Naive B cell (primary cell): Measurements from ENCODE around the gene MBP. TPM values are rescaled to one million over a fixed set of nuclear protein-coding genes. Genes with fewer than 3 reads are reported as not detected.
A peak's percentile ranks its signal among the peaks of the same experiment; 100 is the strongest.
"Not testable (repeated sequence)": the region's sequence is repeated elsewhere in the genome, so short reads cannot be mapped to it uniquely, and the experiment has no call there.

Experiments used
- ATAC-seq, 2 donors: fragments of 150-1000 bp; cut with Tn5 transposase; 2 replicates each; pipeline ENCODE4 v1.10.0; 2021; ENCODE audit warnings: low read depth in 2 of 2, mild to moderate bottlenecking in 2 of 2, moderate library complexity in 2 of 2
- DNase-seq: peaks from one replicate; pipeline ENCODE4 v3.0.0; 2022
- H3K27ac Mint-ChIP-seq, 6 donors: one replicate each; pipeline ENCODE4 v1.8.0; 2020 to 2022; ENCODE audit warnings: mild to moderate bottlenecking in 6 of 6, mixed read lengths in 6 of 6, moderate library complexity in 5 of 6, inconsistent platforms in 2 of 6
- H3K27me3 Mint-ChIP-seq, 3 donors: one replicate each; pipeline ENCODE4 v1.8.0; 2021 to 2022; ENCODE audit warnings: mixed read lengths in 3 of 3, mild to moderate bottlenecking in 1 of 3
- H3K36me3 Mint-ChIP-seq, 2 donors: one replicate each; pipeline ENCODE4 v1.8.0; 2020 to 2022; ENCODE audit warnings: mixed read lengths in 2 of 2, inconsistent platforms in 1 of 2, mild to moderate bottlenecking in 1 of 2
- H3K4me1 Mint-ChIP-seq, 3 donors: one replicate each; pipeline ENCODE4 v1.8.0; 2020 to 2022; ENCODE audit warnings: mixed read lengths in 3 of 3, inconsistent platforms in 1 of 3, mild to moderate bottlenecking in 1 of 3, moderate library complexity in 1 of 3
- H3K4me3 Mint-ChIP-seq, 8 donors: one replicate each; pipeline ENCODE4 v1.8.0; 2020 to 2022; ENCODE audit warnings: mild to moderate bottlenecking in 8 of 8, mixed read lengths in 8 of 8, moderate library complexity in 8 of 8, inconsistent platforms in 2 of 8
- H3K9me3 Mint-ChIP-seq, 7 donors: one replicate each; pipeline ENCODE4 v1.8.0; 2020 to 2022; ENCODE audit warnings: mixed read lengths in 7 of 7, mild to moderate bottlenecking in 5 of 7, inconsistent platforms in 2 of 7, moderate library complexity in 1 of 7
- polyA plus RNA-seq, 6 donors: library from polyadenylated mRNA; unstranded; fragments of 300-500 nt; fragmentation: Illumina TruSeq; gene quantifications; one replicate each; pipeline ENCODE4 v1.2.3, GENCODE V29; 2021; ENCODE audit warnings: low read depth in 6 of 6

Gene MBP
- polyA plus RNA-seq, 6 donors from 2014 or later = 35.4 to 69.2 (median 66.6) TPM

DNA sequence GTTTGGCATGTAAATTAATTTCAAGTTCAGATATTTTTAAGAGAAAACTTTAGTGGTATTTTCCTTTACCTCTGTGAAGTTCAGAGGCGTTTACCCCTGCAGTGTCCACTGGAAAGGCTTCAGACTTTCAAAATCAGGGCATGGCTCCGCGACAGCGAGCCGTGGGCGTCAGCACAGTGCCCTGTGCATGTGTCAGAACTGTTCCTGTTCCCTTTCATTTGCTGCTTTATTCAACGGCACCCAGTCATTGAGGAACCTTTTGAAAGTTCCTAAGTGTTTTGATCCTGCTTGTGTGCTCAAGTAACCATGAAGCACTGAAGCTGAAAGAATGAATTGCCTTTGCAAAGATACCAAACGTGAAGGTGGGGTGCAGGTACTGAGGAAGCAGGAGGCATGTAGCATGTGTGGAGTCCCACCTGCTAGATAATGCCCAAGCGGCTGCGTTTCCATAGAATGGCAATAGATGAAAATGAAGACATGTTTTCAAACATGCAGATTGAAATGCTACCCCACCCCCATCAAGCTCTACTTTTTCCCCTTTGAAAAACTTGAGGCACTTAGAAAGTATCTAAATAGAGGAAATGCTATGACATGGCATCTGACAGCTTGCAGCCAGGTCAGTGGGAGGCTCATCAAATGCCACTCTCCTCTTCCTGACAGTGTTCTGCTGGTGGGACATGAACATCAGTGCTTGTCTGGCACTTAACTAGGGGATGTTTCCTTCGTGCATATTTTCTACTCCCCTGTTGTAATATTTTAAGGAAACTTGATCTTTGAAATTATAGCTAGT, 161.6 kb downstream of the MBP start:
- Mint-ChIP-seq H3K4me3 (peak overlapping the region in 1 of 8 donors; percentile 7), H3K27me3 (no peaks in the 10 kb centered on the region), H3K4me1 (peaks cover 9 to 13% (median 10%) of the 10 kb centered on the region in 3 donors), H3K9me3 (no peaks in the 10 kb centered on the region), H3K36me3 (no peaks in the 10 kb centered on the region), H3K27ac (peak overlapping the region in 3 of 6 donors; percentile 33 to 65 (median 53))
- peak; percentile 21 to 37 for ATAC-seq
- DNase-seq = no peak

DNA sequence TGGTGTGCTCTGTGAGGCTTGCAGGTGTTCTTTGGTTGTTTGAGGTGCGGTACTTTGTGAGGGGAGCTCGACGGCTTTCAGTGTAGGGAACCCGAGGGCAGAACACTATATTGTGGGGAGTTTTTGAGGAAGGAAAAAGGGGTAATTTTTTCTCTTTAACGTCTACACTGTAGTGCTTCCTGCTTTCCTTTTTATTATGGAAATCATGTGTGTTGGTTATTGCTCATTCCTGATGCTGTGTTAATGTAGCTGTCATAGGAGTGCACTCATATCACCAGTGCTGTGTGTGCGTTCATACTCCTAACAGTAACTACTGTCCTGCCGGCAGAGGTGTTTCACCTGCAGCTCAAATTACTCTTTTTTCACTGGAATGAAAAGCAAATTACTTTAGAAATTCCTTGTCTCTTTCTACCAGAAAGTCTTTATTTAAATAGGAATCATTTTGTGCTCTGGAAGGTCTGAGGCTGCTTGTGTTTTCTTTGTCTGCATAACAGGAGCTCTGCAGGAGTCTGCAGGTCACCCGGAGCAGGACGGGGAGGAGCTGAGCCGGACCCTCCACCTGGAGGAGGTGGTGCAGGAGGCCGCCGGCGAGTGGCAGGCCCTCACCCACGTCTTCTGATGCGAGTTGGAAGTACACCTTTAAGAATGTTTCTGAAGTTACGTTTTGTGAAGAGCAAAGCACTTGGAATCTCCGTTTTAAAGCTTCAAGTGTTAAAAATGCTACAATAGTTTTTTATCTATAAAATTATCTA, 164.7 kb downstream of the MBP start:
- Mint-ChIP-seq H3K4me3 (no peak overlapping the region), H3K4me1 (peaks cover 13 to 24% (median 21%) of the 10 kb centered on the region in 3 donors), H3K27ac (no peak overlapping the region), H3K36me3 (no peaks in the 10 kb centered on the region), H3K9me3 (peaks cover 0 to 3% (median 0%) of the 10 kb centered on the region in 7 donors), H3K27me3 (no peaks in the 10 kb centered on the region)
- ATAC-seq = no peak
- no peak for DNase-seq

DNA sequence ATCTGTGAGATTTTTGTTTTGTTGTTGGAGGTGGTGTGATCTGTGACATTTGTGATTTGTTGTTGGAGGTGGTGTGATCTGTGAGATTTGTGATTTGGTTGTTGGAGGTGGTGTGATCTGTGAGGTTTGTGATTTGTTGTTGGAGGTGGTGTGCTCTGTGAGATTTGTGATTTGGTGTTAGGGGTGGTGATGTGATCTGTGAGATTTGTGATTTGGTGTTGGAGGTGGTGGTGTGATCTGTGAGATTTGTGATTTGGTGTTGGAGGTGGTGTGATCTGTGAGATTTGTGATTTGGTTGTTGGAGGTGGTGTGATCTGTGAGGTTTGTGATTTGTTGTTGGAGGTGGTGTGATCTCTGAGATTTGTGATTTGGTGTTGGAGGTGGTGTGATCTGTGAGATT, 165.3 kb downstream of the MBP start:
- H3K27ac Mint-ChIP-seq, H3K4me3 Mint-ChIP-seq, DNase-seq, H3K27me3 Mint-ChIP-seq, H3K9me3 Mint-ChIP-seq, H3K36me3 Mint-ChIP-seq, ATAC-seq: not testable (repeated sequence)
- H3K4me1 Mint-ChIP-seq = peaks cover 13 to 30% (median 26%) of the 10 kb centered on the region in 3 donors

DNA sequence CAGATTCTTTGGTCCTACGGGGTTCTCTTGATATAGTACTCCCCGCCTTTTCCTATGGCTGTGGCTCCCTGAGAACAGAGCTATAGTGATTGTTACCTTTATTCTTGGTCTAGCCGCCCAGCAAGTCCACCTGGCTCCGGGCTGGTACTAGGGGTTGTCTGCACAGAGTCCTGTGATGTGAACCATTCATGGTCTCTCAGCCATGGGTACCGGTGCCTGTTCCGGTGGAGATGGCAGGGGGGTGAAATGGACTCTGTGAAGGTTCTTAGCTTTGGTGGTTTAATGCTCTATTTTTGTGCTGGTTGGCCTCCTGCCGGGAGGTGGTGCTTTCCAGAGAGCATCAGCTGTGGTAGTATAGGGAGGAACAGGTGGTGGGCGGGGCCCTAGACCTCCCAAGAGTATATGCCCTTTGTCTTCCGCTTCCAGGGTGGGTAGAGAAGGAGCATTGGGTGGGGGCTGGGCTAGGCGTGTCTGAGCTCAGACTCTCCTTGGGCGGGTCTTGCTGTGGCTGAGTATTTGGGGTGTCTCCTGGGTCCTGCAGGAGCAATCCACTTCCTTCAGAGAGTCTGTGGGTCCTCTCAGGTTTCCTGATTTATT, 166.9 kb downstream of the MBP start:
- H3K27ac Mint-ChIP-seq, H3K4me3 Mint-ChIP-seq: not testable (repeated sequence)
- H3K4me1 Mint-ChIP-seq = peaks cover 10 to 29% (median 28%) of the 10 kb centered on the region in 3 donors

DNA sequence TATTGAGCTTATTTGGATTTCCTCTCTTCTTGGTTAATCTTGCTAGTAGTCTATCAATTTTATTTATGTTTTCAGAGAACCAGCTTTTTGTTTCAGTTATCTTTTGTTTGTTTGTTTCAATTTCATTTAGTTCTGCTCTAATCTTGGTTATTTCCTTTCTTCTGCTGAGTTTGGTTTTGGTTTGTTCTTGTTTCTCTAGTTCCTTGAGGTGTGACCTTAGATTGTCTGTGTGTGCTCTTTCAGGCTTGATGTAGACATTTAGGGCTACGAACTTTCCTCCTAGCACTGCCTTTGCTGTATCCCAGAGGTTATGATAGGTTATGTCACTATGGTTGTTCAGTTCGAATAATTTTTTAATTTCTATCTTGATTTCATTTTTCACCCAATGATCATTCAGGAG, 168.6 kb downstream of the MBP start:
- peak overlapping the region in 4 of 6 donors; percentile 56 to 97 (median 93) for H3K27ac Mint-ChIP-seq
- peak overlapping the region in 7 of 8 donors; percentile 39 to 80 (median 70) for H3K4me3 Mint-ChIP-seq
- H3K4me1 Mint-ChIP-seq = peaks cover 9 to 34% (median 27%) of the 10 kb centered on the region in 3 donors
- H3K9me3 Mint-ChIP-seq = peaks cover 0 to 3% (median 0%) of the 10 kb centered on the region in 7 donors
- peak; percentile 55 for DNase-seq
- peaks cover 12 to 19% of the 10 kb centered on the region in 2 donors for H3K36me3 Mint-ChIP-seq
- no peaks in the 10 kb centered on the region for H3K27me3 Mint-ChIP-seq
- peak; percentile 32 to 42 for ATAC-seq

More for the DNA sequence above, 166.9 kb downstream of the MBP start:
- H3K9me3 Mint-ChIP-seq, H3K36me3 Mint-ChIP-seq, H3K27me3 Mint-ChIP-seq: not testable (repeated sequence)
- DNase-seq = peak; percentile 75
- ATAC-seq = peak; percentile 82 to 83

DNA sequence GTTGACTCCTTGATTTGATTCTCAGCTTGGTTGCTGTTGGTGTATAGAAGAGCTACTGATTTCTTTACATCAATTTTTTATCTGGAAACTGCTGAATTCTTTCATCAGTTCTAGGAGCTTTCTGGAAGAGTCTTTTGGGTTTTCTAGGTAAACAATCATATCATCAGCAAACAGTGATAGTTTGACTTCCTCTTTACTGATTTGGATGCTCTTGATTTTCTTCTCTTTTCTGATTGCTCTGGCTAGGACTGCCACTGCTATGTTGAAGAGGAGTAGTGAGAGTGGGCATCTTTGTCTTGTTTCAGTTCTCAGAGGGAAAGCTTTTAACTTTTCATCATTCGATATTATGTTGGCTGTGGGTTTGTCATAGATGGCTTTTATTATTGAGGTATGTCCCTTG, 169.7 kb downstream of the MBP start:
- no peak for ATAC-seq
- Mint-ChIP-seq H3K27ac (peak overlapping the region in 3 of 6 donors; percentile 86 to 93 (median 93)), H3K9me3 (peaks cover 0 to 3% (median 0%) of the 10 kb centered on the region in 7 donors), H3K4me1 (peaks cover 9 to 34% (median 27%) of the 10 kb centered on the region in 3 donors), H3K27me3 (no peaks in the 10 kb centered on the region), H3K4me3 (peak overlapping the region in 7 of 8 donors; percentile 12 to 85 (median 66)), H3K36me3 (peaks cover 12 to 20% of the 10 kb centered on the region in 2 donors)
- no peak for DNase-seq

DNA sequence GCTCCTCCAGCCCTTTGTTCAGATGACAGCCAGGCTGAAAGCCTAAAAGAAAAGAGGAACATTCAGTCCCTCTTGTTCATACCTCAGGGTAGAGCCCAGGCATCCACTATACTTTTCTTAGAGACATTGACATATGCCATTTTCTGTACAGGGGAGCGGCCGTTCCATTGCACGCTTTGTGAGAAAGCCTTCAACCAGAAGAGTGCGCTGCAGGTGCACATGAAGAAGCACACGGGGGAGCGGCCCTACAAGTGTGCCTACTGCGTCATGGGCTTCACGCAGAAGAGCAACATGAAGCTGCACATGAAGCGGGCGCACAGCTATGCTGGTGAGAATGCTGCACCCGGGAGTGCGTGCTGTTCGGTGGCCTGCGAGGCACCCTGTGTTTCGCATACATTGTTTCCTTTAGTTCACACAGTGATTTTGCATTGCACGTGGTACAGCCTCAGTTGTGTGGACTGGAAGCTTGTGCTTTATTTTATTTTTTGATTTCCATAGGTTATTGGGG, 172.0 kb downstream of the MBP start:
- peaks cover 12 to 28% of the 10 kb centered on the region in 2 donors for H3K36me3 Mint-ChIP-seq
- DNase-seq = no peak

DNA sequence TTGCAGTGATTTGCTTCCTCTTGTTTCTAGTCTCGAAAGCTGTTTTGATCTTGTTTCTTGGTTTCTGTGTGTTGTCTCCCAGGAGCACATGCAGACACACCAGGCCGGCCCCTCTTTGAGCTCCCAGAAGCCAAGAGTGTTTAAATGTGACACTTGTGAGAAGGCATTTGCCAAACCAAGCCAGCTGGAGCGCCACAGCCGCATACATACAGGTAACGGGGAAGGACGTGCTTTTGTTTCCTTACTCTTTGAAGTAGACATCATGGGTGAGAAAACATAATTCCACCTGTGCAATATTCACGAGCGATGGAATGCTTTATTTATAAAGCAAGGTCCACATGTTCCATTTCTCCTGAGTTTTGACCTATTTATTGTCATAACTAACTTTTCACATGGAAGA, 173.0 kb downstream of the MBP start:
- H3K27me3 Mint-ChIP-seq = no peaks in the 10 kb centered on the region
- ATAC-seq (no peak), DNase-seq (no peak)
- peaks cover 12 to 28% of the 10 kb centered on the region in 2 donors for H3K36me3 Mint-ChIP-seq
- peak overlapping the region in 2 of 6 donors; percentile 62 to 95 for H3K27ac Mint-ChIP-seq
- H3K4me1 Mint-ChIP-seq = peaks cover 9 to 40% (median 27%) of the 10 kb centered on the region in 3 donors
- peaks cover 0 to 3% (median 0%) of the 10 kb centered on the region in 7 donors for H3K9me3 Mint-ChIP-seq
- no peak overlapping the region for H3K4me3 Mint-ChIP-seq

More for the DNA sequence above, 172.0 kb downstream of the MBP start:
- peak overlapping the region in 1 of 8 donors; percentile 59 for H3K4me3 Mint-ChIP-seq
- no peaks in the 10 kb centered on the region for H3K27me3 Mint-ChIP-seq
- peaks cover 0 to 3% (median 0%) of the 10 kb centered on the region in 7 donors for H3K9me3 Mint-ChIP-seq
- H3K27ac Mint-ChIP-seq = peak overlapping the region in 3 of 6 donors; percentile 12 to 56 (median 21)
- ATAC-seq = no peak
- peaks cover 9 to 40% (median 27%) of the 10 kb centered on the region in 3 donors for H3K4me1 Mint-ChIP-seq

DNA sequence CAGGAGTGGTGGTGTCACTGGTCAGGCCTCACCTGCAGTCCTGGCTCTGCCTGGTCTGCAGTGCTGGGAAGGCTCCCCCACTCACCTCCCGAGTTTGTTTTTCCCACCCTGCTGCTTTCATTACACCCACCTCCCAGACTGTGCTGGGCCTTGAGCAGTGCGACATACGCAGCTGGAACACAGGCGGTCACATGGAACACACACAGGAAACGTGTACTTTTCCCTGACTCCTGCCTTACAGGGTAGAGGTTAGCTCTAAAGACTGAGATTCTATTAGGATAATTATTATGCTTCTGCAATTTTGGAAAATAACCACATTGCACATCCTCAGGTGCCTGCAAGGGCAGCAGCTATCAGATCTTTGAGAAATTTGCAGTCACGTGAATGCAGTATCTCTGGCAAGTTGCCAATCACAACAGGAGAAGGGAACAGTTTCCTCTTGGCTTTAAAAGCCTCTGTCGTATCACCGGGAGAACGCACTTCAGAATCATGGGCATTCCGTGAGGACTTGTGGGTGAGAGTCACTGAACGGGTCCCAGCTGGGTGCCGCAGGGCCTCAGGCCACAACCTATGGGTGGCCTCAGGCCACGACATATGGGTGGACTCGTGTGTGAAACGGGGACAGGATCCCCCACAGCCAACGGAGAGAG, 173.8 kb downstream of the MBP start:
- Mint-ChIP-seq H3K27me3 (no peaks in the 10 kb centered on the region), H3K4me1 (peaks cover 9 to 37% (median 23%) of the 10 kb centered on the region in 3 donors), H3K4me3 (no peak overlapping the region), H3K27ac (peak overlapping the region in 1 of 6 donors; percentile 35), H3K9me3 (no peaks in the 10 kb centered on the region), H3K36me3 (peaks cover 12 to 28% of the 10 kb centered on the region in 2 donors)
- DNase-seq (no peak), ATAC-seq (no peak)

DNA sequence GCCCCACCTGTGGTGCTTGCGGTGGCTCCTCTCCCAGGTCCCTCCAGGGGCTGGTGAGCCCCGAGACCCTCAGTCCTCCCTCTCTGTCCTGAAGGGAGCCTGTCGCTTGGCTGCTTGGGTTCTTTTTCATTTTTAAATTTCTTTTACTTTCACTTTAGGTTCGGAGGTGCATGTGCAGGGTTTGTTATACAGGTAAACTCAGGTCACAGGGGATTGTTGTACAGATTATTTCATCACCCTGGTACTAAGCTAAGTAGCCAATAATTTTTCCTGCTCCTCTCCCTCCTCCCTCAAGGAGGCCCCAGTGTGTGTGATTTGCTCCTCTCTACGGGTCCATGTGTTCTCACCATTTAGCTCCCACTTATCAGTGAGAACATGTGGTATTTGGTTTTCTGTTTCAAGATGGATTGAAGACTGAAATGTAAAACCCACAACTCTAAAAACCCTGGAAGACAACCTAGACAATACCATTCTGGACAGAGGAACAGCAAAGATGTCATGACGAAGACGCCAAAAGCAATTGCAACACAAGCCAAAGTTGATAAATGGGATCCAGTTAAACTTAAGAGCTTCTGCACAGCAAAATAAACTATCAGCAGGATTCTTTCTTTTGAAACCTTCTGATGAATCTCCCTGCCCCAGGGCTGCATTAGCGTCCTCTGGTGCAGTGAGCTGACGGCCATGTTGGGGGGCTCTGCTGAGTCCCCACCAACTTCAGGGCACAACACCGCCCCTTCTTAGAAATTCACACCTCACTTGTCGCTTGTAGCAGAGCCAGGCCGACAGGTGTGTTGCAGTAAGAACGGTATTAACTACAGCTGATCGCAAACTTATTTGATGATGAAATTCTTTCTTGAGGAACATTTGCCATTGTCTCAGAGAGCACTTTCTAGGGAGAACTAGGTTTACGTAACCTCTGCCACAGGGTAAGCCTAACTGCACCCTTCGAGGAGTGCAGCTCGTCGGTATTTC, 174.9 kb downstream of the MBP start:
- no peaks in the 10 kb centered on the region for H3K9me3 Mint-ChIP-seq
- peak overlapping the region in 3 of 6 donors; percentile 10 to 54 (median 39) for H3K27ac Mint-ChIP-seq
- H3K4me3 Mint-ChIP-seq = no peak overlapping the region
- DNase-seq = no peak
- no peaks in the 10 kb centered on the region for H3K27me3 Mint-ChIP-seq
- ATAC-seq = no peak
- peaks cover 12 to 28% of the 10 kb centered on the region in 2 donors for H3K36me3 Mint-ChIP-seq
- peaks cover 9 to 26% (median 12%) of the 10 kb centered on the region in 3 donors for H3K4me1 Mint-ChIP-seq

DNA sequence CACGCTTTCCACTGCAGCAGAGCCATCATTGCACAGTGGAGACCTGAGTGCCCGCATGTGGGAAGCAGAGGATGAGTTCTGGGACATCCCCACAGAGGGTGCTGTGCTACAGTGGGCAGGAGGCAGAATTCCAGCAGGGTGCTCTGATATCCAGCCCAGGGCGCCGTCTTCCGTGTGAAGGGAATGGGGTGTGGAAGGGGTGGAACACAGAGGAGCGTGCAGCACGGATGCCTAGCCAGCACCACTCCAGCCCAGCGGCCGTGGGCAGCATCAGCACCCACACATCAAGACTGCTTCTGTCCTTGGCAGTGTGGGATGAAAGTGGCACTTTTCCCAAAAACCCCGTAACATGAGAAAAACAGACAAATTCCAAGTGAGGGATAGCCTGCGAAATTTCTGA, 175.9 kb downstream of the MBP start:
- H3K4me1 Mint-ChIP-seq = peaks cover 2 to 18% (median 9%) of the 10 kb centered on the region in 3 donors
- no peak overlapping the region for H3K27ac Mint-ChIP-seq
- ATAC-seq = no peak
- H3K36me3 Mint-ChIP-seq = peaks cover 12 to 28% of the 10 kb centered on the region in 2 donors
- H3K4me3 Mint-ChIP-seq = no peak overlapping the region
- H3K27me3 Mint-ChIP-seq = no peaks in the 10 kb centered on the region
- H3K9me3 Mint-ChIP-seq = no peaks in the 10 kb centered on the region
- DNase-seq = no peak
